Parathyroid adenoma (tissue), 2 donors: Measurements from ENCODE around the gene GNAO1.

ENCODE experiments used
- H2AFZ ChIP-seq: fragments of 300-600 bp; sonication (generic); one replicate; pipeline ENCODE4 v1.7.0; 2017; ENCODE audit warnings: antibody characterized with exemption, mild to moderate bottlenecking
- H3K27ac ChIP-seq: fragments of 300-600 bp; sonication (generic); one replicate; pipeline ENCODE4 v1.7.0; 2017
- H3K27me3 ChIP-seq: fragments of 300-600 bp; sonication (generic); one replicate; pipeline ENCODE4 v1.7.0; 2017; ENCODE audit warnings: low read length; ENCODE audit not compliant: control insufficient read depth, insufficient read depth
- H3K36me3 ChIP-seq: fragments of 300-600 bp; sonication (generic); one replicate; pipeline ENCODE4 v1.7.0; 2017; ENCODE audit warnings: low read length; ENCODE audit not compliant: control insufficient read depth, insufficient read depth
- H3K4me1 ChIP-seq: fragments of 300-600 bp; sonication (generic); one replicate; pipeline ENCODE4 v1.7.0; 2017; ENCODE audit warnings: control low read depth
- H3K4me2 ChIP-seq: fragments of 300-600 bp; sonication (generic); one replicate; pipeline ENCODE4 v1.7.0; 2017; ENCODE audit warnings: low read length
- H3K4me3 ChIP-seq: fragments of 300-600 bp; sonication (generic); one replicate; pipeline ENCODE4 v1.7.0; 2017; ENCODE audit warnings: low read depth, low read length
- H3K79me2 ChIP-seq: fragments of 300-600 bp; sonication (generic); one replicate; pipeline ENCODE4 v1.7.0; 2017; ENCODE audit warnings: control low read depth
- H3K9ac ChIP-seq: fragments of 300-600 bp; sonication (generic); one replicate; pipeline ENCODE4 v1.7.0; 2017; ENCODE audit warnings: mild to moderate bottlenecking
- H3K9me3 ChIP-seq: fragments of 300-600 bp; sonication (generic); one replicate; pipeline ENCODE4 v1.7.0; 2017; ENCODE audit warnings: low read length; ENCODE audit not compliant: control insufficient read depth
- TF ChIP-seq, protein P1 (sequence below): fragments of 300-600 bp; sonication (generic); IDR thresholded peaks from one replicate; pipeline ENCODE4 v1.7.0; 2017; ENCODE audit warnings: antibody characterized with exemption, mild to moderate bottlenecking
- donor health status: primary hyperparathyroidism.

The GNAO1 gene

DNA sequence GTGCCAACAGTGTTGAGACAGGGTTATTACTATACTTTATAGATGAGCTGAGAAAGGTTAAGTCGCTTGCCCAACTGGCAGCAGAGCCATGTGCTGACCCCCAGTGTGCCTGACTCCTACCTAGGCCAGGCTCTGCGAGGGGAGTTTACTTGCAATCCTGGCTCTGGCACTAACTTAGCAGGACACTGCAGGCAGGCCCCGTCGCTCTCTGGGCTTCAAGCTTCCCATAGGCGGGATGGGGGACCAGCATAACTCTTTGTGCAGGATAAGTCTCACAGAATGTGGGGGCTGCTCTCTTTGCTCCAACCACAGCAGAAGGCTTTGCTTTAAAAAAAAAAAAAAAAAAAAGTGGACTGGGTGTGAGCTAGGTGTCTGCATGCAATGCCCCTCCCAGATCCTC is 102.7 kb downstream of the GNAO1 start:
- H3K4me3 ChIP-seq, result no peak overlapping the region
- H3K9me3 ChIP-seq, result no peaks in the 10 kb centered on the region
- no peak overlapping the region for H3K27ac ChIP-seq
- no peaks in the 10 kb centered on the region for H3K4me1 ChIP-seq
- no peaks in the 10 kb centered on the region for H3K79me2 ChIP-seq
- H3K27me3 ChIP-seq, result no peaks in the 10 kb centered on the region
- no peak overlapping the region for H3K4me2 ChIP-seq
- no peak overlapping the region for H2AFZ ChIP-seq
- no peak overlapping the region for H3K9ac ChIP-seq
- TF ChIP-seq, protein P1, sequence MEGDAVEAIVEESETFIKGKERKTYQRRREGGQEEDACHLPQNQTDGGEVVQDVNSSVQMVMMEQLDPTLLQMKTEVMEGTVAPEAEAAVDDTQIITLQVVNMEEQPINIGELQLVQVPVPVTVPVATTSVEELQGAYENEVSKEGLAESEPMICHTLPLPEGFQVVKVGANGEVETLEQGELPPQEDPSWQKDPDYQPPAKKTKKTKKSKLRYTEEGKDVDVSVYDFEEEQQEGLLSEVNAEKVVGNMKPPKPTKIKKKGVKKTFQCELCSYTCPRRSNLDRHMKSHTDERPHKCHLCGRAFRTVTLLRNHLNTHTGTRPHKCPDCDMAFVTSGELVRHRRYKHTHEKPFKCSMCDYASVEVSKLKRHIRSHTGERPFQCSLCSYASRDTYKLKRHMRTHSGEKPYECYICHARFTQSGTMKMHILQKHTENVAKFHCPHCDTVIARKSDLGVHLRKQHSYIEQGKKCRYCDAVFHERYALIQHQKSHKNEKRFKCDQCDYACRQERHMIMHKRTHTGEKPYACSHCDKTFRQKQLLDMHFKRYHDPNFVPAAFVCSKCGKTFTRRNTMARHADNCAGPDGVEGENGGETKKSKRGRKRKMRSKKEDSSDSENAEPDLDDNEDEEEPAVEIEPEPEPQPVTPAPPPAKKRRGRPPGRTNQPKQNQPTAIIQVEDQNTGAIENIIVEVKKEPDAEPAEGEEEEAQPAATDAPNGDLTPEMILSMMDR, result no peak
- no peaks in the 10 kb centered on the region for H3K36me3 ChIP-seq

DNA sequence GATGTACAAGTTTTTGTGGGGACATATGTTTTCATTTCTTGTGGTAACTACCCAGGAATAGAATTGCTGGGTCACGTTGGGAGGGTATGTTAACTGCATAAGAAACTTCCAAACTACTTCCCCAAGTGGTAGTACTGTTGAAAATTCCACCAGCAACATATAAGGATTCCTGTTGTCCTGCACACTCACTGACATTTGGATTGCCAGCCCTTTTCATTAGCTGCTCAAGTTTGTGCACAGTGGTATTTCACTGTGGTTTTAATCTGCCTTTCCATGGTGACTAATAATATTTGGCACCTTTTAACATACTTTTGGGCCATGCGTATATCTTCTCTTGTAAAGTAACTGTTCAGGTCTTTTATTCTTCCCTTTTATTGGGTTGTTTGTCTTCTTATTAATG is 103.3 kb downstream of the GNAO1 start:
- H3K4me1 ChIP-seq, result no peaks in the 10 kb centered on the region
- no peak overlapping the region for H3K27ac ChIP-seq
- TF ChIP-seq, protein P1, result no peak
- H3K4me3 ChIP-seq, result no peak overlapping the region
- no peaks in the 10 kb centered on the region for H3K27me3 ChIP-seq
- H3K36me3 ChIP-seq, result no peaks in the 10 kb centered on the region
- no peak overlapping the region for H3K4me2 ChIP-seq
- H2AFZ ChIP-seq, result no peak overlapping the region
- H3K9me3 ChIP-seq, result no peaks in the 10 kb centered on the region
- no peak overlapping the region for H3K9ac ChIP-seq
- H3K79me2 ChIP-seq, result no peaks in the 10 kb centered on the region

DNA sequence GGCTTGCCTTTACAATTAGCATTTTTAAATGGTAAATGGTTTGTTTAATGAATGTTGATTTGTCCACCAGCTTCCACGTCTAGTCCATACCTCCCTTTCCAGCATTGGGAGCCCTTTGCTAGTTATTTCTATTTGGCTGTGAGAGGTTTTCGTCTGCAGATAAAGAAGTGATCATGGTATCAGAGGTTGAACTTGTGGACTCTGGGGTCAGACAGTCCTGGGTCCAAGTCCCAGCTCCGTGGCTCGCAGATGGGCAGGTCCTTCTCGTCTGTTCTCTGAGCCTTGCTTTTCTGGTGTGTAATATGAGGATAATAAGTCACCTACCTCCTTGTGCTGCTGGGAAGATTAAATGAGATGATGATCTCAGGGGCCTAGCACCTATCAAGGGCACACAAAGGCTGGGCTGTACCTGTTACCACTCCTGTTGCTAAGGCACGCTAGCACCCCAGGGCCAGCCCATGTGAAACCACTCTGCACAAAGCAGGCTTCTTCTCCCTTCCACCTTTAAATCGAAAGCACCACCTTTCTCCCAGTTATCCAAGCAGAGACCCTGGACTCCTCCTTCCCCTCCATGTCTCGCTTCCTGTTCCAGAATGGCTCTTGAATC is 103.9 kb downstream of the GNAO1 start:
- Histone ChIP-seq H3K4me1 (no peaks in the 10 kb centered on the region), H3K36me3 (no peaks in the 10 kb centered on the region), H3K79me2 (peaks cover 2% of the 10 kb centered on the region), H3K9me3 (no peaks in the 10 kb centered on the region), H2AFZ (no peak overlapping the region), H3K9ac (no peak overlapping the region), H3K27ac (no peak overlapping the region), H3K4me3 (no peak overlapping the region), H3K27me3 (no peaks in the 10 kb centered on the region), H3K4me2 (no peak overlapping the region)
- TF ChIP-seq, protein P1, result no peak

DNA sequence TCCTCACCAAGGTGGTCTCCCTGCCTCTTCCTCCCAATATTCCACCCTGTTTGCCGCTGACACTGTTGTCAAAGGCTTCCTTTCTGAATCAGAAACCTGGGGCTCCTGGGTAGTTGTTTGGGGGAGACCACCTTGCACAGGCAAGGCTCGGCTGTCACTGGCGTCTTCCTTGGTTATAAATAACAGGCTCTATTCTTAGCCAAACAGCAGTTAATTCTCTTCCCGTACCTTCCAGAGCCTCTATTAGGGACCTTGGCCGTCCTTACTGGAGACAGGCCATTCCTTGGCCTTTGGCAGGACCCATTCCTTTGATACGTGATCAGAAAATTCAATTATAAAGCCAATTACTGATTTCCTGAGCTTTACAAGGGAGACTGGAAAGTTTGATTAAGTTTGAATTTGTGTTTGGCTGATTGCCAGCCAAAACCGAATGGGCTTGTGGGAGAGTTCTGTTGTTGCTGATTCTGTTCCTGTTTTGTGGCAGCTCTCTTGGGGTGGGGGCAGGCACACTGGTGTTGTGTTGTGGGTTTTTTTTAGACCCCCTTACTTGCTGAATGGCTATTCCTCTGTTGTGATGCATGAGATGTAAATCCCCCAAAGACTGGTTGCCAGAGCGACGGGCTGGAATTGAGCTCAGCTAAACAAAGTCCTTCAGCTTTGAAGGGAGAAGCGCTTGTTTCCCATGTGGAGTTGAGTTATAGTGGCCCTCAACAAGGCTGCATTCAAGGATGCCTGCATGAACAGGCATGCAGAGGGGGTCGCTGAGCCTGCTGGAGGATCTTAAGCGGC is 104.6 kb downstream of the GNAO1 start:
- TF ChIP-seq, protein P1, result no peak
- H3K27ac ChIP-seq, result no peak overlapping the region
- no peak overlapping the region for H2AFZ ChIP-seq
- H3K9me3 ChIP-seq, result no peaks in the 10 kb centered on the region
- no peak overlapping the region for H3K4me3 ChIP-seq
- H3K27me3 ChIP-seq, result no peaks in the 10 kb centered on the region
- peaks cover 3% of the 10 kb centered on the region for H3K79me2 ChIP-seq
- H3K4me2 ChIP-seq, result no peak overlapping the region
- no peaks in the 10 kb centered on the region for H3K4me1 ChIP-seq
- H3K36me3 ChIP-seq, result no peaks in the 10 kb centered on the region
- no peak overlapping the region for H3K9ac ChIP-seq
